Measurements from ENCODE around the gene FAM193B.

Gene FAM193B

GRCh38 chr5:177531209-177531940, 23.0 kb downstream of the FAM193B start:
- no peak for TF ChIP-seq CTCF (IDR thresholded peaks at IDR 0.05; ENCODE audit: low read depth, low read length)
- H3K4me3 ChIP-seq (ENCODE audit: low read depth, low read length): no peak overlapping the region
- in situ Hi-C loops (cut with HindIII; ENCODE audit: low sequenced_read_pairs): no loop called here

GRCh38 chr5:177530638-177531037, 23.7 kb downstream of the FAM193B start:
- TF ChIP-seq CTCF (IDR thresholded peaks at IDR 0.05; ENCODE audit: low read depth, low read length): no peak
- DNase-seq (ENCODE audit: low read depth, low spot score): no peak
- in situ Hi-C loops (cut with HindIII; ENCODE audit: low sequenced_read_pairs): no loop called here
- no peak overlapping the region for H3K4me3 ChIP-seq (ENCODE audit: low read depth, low read length)

More at GRCh38 chr5:177531209-177531940, 23.0 kb downstream of the FAM193B start:
- DNase-seq (ENCODE audit: low read depth, low spot score): no peak

- DNase-seq (ENCODE audit: low read depth, low spot score): no peak
- in situ Hi-C loops (cut with HindIII; ENCODE audit: low sequenced_read_pairs): no loop called here
- no peak for TF ChIP-seq CTCF (IDR thresholded peaks at IDR 0.05; ENCODE audit: low read depth, low read length)
- no peak overlapping the region for H3K4me3 ChIP-seq (ENCODE audit: low read depth, low read length)
These were observed 24.8 kb downstream of the FAM193B start for GRCh38 chr5:177529247-177530203.

GRCh38 chr5:177528631-177529030, 25.7 kb downstream of the FAM193B start:
- DNase-seq (ENCODE audit: low read depth, low spot score): no peak
- in situ Hi-C loops (cut with HindIII; ENCODE audit: low sequenced_read_pairs): no loop called here
- H3K4me3 ChIP-seq (ENCODE audit: low read depth, low read length): no peak overlapping the region
- no peak for TF ChIP-seq CTCF (IDR thresholded peaks at IDR 0.05; ENCODE audit: low read depth, low read length)

GRCh38 chr5:177527595-177527994, 26.8 kb downstream of the FAM193B start:
- no peak overlapping the region for H3K4me3 ChIP-seq (ENCODE audit: low read depth, low read length)
- TF ChIP-seq CTCF (IDR thresholded peaks at IDR 0.05; ENCODE audit: low read depth, low read length): no peak
- in situ Hi-C loops (cut with HindIII; ENCODE audit: low sequenced_read_pairs): no loop called here
- DNase-seq (ENCODE audit: low read depth, low spot score): no peak

- H3K4me3 ChIP-seq (ENCODE audit: low read depth, low read length): no peak overlapping the region
- in situ Hi-C loops (cut with HindIII; ENCODE audit: low sequenced_read_pairs): no loop called here
- TF ChIP-seq CTCF (IDR thresholded peaks at IDR 0.05; ENCODE audit: low read depth, low read length): no peak
- no peak for DNase-seq (ENCODE audit: low read depth, low spot score)
These were observed 27.6 kb downstream of the FAM193B start for GRCh38 chr5:177526791-177527190.

Measured in astrocyte of the spinal cord (primary cell).